Measurements from ENCODE around the gene HSD11B1L. TPM values are rescaled to one million over a fixed set of nuclear protein-coding genes. Genes with fewer than 3 reads are reported as not detected.

Gene HSD11B1L
- total RNA-seq, 4 donors from 2014 or later, result 7.5 to 23.7 (median 11.6) TPM

- no peak for DNase-seq (ENCODE audit: low spot score in 2 of 2)
- Histone ChIP-seq H3K9me3 (no peaks in the 10 kb centered on the region), H3K4me3 (no peak overlapping the region), H3K36me3 (peaks cover 0 to 51% (median 10%) of the 10 kb centered on the region in 3 donors), H3K4me1 (no peaks in the 10 kb centered on the region), H3K27ac (no peak overlapping the region), H3K27me3 (no peaks in the 10 kb centered on the region)
- TF ChIP-seq EP300 (IDR thresholded peaks at IDR 0.05), result no peak
- no peak for TF ChIP-seq CTCF (IDR thresholded peaks at IDR 0.05)
- TF ChIP-seq POLR2A (IDR thresholded peaks at IDR 0.05), result no peak
- 85 to 92% methylated on average over 5 to 7 of the region's 7 CpGs for WGBS, 2 donors
These were observed 9.2 kb upstream of the HSD11B1L start for GRCh38 chr19:5671600-5671999.

GRCh38 chr19:5672708-5673459, 7.9 kb upstream of the HSD11B1L start:
- Histone ChIP-seq H3K4me3 (no peak overlapping the region), H3K27me3 (no peaks in the 10 kb centered on the region), H3K27ac (no peak overlapping the region), H3K4me1 (no peaks in the 10 kb centered on the region), H3K9me3 (no peaks in the 10 kb centered on the region), H3K36me3 (peaks cover 0 to 49% (median 2%) of the 10 kb centered on the region in 3 donors)
- WGBS, 2 donors, result 78 to 82% methylated on average over 12 to 13 of the region's 13 CpGs
- TF ChIP-seq EP300 (IDR thresholded peaks at IDR 0.05) (no peak), CTCF (IDR thresholded peaks at IDR 0.05) (no peak), POLR2A (IDR thresholded peaks at IDR 0.05) (no peak)
- no peak for DNase-seq (ENCODE audit: low spot score in 2 of 2)

- Histone ChIP-seq H3K36me3 (peaks cover 0 to 49% (median 0%) of the 10 kb centered on the region in 3 donors), H3K4me1 (peaks cover 0 to 7% (median 0%) of the 10 kb centered on the region in 4 donors), H3K9me3 (no peaks in the 10 kb centered on the region), H3K4me3 (no peak overlapping the region), H3K27me3 (no peaks in the 10 kb centered on the region), H3K27ac (no peak overlapping the region)
- WGBS, 2 donors, result 100% methylated on average over 1 of the region's 1 CpG
- no peak for DNase-seq (ENCODE audit: low spot score in 2 of 2)
- TF ChIP-seq CTCF (IDR thresholded peaks at IDR 0.05) (no peak), EP300 (IDR thresholded peaks at IDR 0.05) (no peak), POLR2A (IDR thresholded peaks at IDR 0.05) (no peak)
These were observed 7.1 kb upstream of the HSD11B1L start for GRCh38 chr19:5673752-5674151.

GRCh38 chr19:5674714-5675113, 6.1 kb upstream of the HSD11B1L start:
- no peaks in the 10 kb centered on the region for H3K27me3 ChIP-seq
- no peak overlapping the region for H3K27ac ChIP-seq
- no peak overlapping the region for H3K4me3 ChIP-seq
- no peaks in the 10 kb centered on the region for H3K9me3 ChIP-seq
- peaks cover 0 to 40% (median 0%) of the 10 kb centered on the region in 3 donors for H3K36me3 ChIP-seq
- H3K4me1 ChIP-seq, result peaks cover 0 to 17% (median 7%) of the 10 kb centered on the region in 4 donors
- DNase-seq (ENCODE audit: low spot score in 2 of 2), result no peak
- WGBS, 2 donors, result 75 to 91% methylated on average over 5 of the region's 5 CpGs
- TF ChIP-seq CTCF (IDR thresholded peaks at IDR 0.05), result no peak
- TF ChIP-seq POLR2A (IDR thresholded peaks at IDR 0.05), result no peak
- TF ChIP-seq EP300 (IDR thresholded peaks at IDR 0.05), result no peak

GRCh38 chr19:5676105-5676771, 4.6 kb upstream of the HSD11B1L start:
- H3K4me1 ChIP-seq, result peaks cover 0 to 22% (median 8%) of the 10 kb centered on the region in 4 donors
- WGBS, 2 donors, result 78 to 83% methylated on average over 16 to 17 of the region's 17 CpGs
- H3K4me3 ChIP-seq, result no peak overlapping the region
- H3K27me3 ChIP-seq, result no peaks in the 10 kb centered on the region
- no peaks in the 10 kb centered on the region for H3K9me3 ChIP-seq
- H3K27ac ChIP-seq, result no peak overlapping the region
- no peak for DNase-seq (ENCODE audit: low spot score in 2 of 2)
- peaks cover 0 to 28% (median 0%) of the 10 kb centered on the region in 3 donors for H3K36me3 ChIP-seq
- TF ChIP-seq CTCF (IDR thresholded peaks at IDR 0.05) (no peak), EP300 (IDR thresholded peaks at IDR 0.05) (no peak), POLR2A (IDR thresholded peaks at IDR 0.05) (no peak)

Data from tibial nerve (tissue), 4 donors.